Glutamatergic neuron (in vitro differentiated cells): ENCODE results near the gene UQCR11. TPM values are rescaled to one million over a fixed set of nuclear protein-coding genes. Genes with fewer than 3 reads are reported as not detected.

Experiments
- DNase-seq: peaks from one replicate; pipeline ENCODE4 v3.0.0; 2022
- H3K27ac Mint-ChIP-seq: one replicate; pipeline ENCODE4 v1.8.0; 2020; ENCODE audit warnings: mild to moderate bottlenecking, mixed read lengths, inconsistent platforms; ENCODE audit not compliant: unreplicated experiment
- H3K27me3 Mint-ChIP-seq: one replicate; pipeline ENCODE4 v1.8.0; 2020; ENCODE audit warnings: mild to moderate bottlenecking, moderate library complexity, mixed read lengths, inconsistent platforms; ENCODE audit not compliant: unreplicated experiment
- H3K36me3 Mint-ChIP-seq: one replicate; pipeline ENCODE4 v1.8.0; 2020; ENCODE audit warnings: mild to moderate bottlenecking, mixed read lengths, inconsistent platforms; ENCODE audit not compliant: unreplicated experiment
- H3K4me1 Mint-ChIP-seq: one replicate; pipeline ENCODE4 v1.8.0; 2020; ENCODE audit warnings: mild to moderate bottlenecking, low read depth, mixed read lengths, inconsistent platforms; ENCODE audit not compliant: unreplicated experiment
- H3K4me3 Mint-ChIP-seq: one replicate; pipeline ENCODE4 v1.8.0; 2020; ENCODE audit warnings: mild to moderate bottlenecking, mixed read lengths, inconsistent platforms; ENCODE audit not compliant: unreplicated experiment
- H3K9me3 Mint-ChIP-seq: one replicate; pipeline ENCODE4 v1.8.0; 2020; ENCODE audit warnings: mild to moderate bottlenecking, moderate library complexity, mixed read lengths, inconsistent platforms; ENCODE audit not compliant: unreplicated experiment
- CTCF ChIP-seq: fragments of 200-600 bp; sonication (generic); IDR thresholded peaks from one replicate; pipeline ENCODE4 v1.5.0; 2021; ENCODE audit not compliant: partially characterized antibody, unreplicated experiment
- total RNA-seq: library from RNA; stranded (reverse); fragmentation: NEBNext Ultra II Directional; extraction: Animal tissue kit (Norgen Biotek cat#: 25700); gene quantifications from one replicate; pipeline ENCODE4 v1.2.1, GENCODE V29; 2021; ENCODE audit not compliant: unreplicated experiment

The UQCR11 gene
- total RNA-seq, 1 donor from 2014 or later, result 204 TPM

DNA sequence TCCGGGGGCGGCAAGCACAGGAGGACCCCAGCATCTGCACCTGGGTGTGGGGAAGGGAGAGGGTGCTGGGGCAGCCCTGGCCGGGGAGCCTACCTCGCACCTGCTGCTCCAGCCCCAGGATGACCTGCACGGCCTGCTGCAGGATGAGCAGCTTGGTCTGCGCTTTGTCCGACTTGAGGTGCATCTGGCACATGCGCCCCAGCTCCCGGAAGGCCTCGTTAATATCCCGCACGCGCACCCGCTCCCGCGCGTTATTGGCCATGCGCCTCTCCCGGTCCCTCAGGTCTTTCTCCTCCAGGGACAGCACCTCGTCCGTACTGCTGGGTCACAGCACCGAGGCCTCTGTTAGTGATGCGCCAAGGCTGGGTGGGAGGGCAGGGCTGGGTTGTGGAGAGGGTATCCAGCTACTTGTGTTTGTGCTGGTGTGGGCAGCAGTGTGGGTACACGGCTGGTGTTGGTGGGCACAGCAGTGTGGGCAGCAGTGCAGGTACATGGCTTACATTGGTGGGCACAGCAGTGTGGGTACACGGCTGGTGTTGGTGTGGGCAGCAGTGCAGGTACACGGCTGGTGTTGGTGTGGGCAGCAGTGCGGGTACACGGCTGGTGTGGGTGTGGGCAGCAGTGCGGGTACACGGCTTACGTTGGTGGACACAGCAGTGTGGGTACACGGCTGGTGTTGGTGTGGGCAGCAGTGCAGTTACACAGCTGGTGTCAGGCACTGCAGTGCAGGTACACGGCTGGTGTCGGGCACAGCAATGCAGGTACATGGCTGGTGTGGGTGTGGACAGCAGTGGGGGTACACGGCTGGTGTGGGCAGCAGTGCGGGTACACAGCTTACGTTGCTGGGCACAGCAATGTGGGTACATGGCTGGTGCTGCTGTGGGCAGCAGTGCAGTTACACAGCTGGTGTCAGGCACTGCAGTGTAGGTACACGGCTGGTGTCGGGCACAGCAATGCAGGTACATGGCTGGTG, 7.1 kb upstream of the UQCR11 start:
- Mint-ChIP-seq H3K27ac (no peak overlapping the region), H3K9me3 (peaks cover 12% of the 10 kb centered on the region), H3K36me3 (no peaks in the 10 kb centered on the region), H3K4me3 (no peak overlapping the region), H3K27me3 (peaks cover 19% of the 10 kb centered on the region), H3K4me1 (no peaks in the 10 kb centered on the region)
- no peak for TF ChIP-seq CTCF
- no peak for DNase-seq

- no peak for DNase-seq
- H3K27me3 Mint-ChIP-seq, result peaks cover 17% of the 10 kb centered on the region
- H3K9me3 Mint-ChIP-seq, result peaks cover 13% of the 10 kb centered on the region
- no peaks in the 10 kb centered on the region for H3K36me3 Mint-ChIP-seq
- no peaks in the 10 kb centered on the region for H3K4me1 Mint-ChIP-seq
- no peak for TF ChIP-seq CTCF
- H3K4me3 Mint-ChIP-seq, result no peak overlapping the region
- H3K27ac Mint-ChIP-seq, result no peak overlapping the region
Measured at GRCh38 chr19:1611353-1611752, 6.1 kb upstream of the UQCR11 start.

DNA sequence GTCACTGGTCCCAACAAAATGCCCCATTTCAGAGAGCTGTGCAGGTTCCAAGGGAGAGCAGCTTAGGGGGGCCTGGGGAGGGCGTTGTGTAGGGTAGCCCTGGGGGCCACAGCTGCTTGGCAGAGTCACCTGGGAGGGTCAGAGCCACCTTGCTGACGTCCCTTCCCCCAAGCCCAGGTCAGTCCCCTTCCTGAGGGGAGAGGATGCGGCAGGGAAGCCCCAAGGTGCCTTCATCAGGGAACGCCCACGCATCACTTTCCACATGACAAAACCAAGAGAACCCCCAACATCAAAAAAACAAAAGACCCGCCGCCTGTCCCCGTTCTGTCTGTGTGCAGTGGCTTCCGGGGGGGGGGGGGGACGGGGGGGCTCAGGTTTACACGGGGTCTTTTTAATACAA, 5.3 kb upstream of the UQCR11 start:
- peaks cover 17% of the 10 kb centered on the region for H3K27me3 Mint-ChIP-seq
- TF ChIP-seq CTCF, result no peak
- H3K4me3 Mint-ChIP-seq, result no peak overlapping the region
- H3K4me1 Mint-ChIP-seq, result peaks cover 3% of the 10 kb centered on the region
- H3K36me3 Mint-ChIP-seq, result no peaks in the 10 kb centered on the region
- peaks cover 14% of the 10 kb centered on the region for H3K9me3 Mint-ChIP-seq
- DNase-seq, result no peak
- H3K27ac Mint-ChIP-seq, result no peak overlapping the region

DNA sequence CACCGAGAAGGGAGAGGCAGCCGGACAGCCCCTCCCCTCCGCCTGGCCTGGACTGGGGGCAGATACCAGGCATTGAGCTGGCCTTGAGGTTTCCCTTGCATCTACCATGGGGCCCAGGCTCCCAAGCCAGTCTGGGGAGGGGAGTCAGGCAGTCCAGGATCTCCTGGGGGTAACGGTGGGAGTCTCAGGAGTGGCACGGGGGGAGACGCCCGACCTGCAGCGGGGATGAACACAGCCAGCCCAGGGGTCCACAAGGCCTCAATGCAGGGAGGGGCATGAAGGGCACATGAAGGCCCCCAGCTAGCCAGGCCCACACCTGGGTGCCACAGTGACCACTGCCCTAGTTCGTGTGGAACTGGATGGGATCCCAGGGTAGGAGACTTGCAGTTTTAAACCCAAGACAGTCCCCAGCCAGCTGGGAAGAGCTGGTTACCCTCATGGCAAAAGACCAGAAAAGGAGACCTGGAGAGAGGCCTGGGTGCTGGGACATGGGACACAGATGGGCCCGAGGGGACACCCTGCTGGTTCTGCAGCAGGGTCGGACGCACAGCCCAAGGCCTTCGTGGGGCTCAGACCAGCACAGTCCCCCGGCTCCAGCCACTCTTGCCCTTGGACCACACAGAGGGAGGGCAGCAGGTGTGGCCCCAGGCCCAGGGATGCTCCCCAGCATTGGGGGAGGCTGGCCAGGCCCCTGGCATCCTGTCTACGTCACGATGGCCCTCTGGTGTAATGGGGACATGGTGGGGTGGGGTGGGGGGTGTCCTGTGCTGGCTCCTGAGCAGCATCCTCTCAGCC, 4.6 kb upstream of the UQCR11 start:
- TF ChIP-seq CTCF, result no peak
- Mint-ChIP-seq H3K27me3 (peaks cover 15% of the 10 kb centered on the region), H3K4me1 (peaks cover 3% of the 10 kb centered on the region), H3K36me3 (no peaks in the 10 kb centered on the region), H3K4me3 (no peak overlapping the region), H3K27ac (no peak overlapping the region), H3K9me3 (peaks cover 14% of the 10 kb centered on the region)
- no peak for DNase-seq

GRCh38 chr19:1609103-1609396, 3.8 kb upstream of the UQCR11 start:
- Mint-ChIP-seq H3K4me3 (no peak overlapping the region), H3K27me3 (peaks cover 10% of the 10 kb centered on the region), H3K4me1 (peaks cover 3% of the 10 kb centered on the region), H3K9me3 (peaks cover 12% of the 10 kb centered on the region), H3K27ac (no peak overlapping the region), H3K36me3 (no peaks in the 10 kb centered on the region)
- no peak for TF ChIP-seq CTCF
- no peak for DNase-seq
